Esophagus muscularis mucosa (tissue), 4 donors: ENCODE data around the gene HDAC5. TPM values are rescaled to one million over a fixed set of nuclear protein-coding genes. Genes with fewer than 3 reads are reported as not detected.

Experiments used
- DNase-seq: peaks from one replicate; pipeline ENCODE4 v3.0.0-alpha.2; 2017; ENCODE audit errors: extremely low spot score
- H3K27ac ChIP-seq, 4 donors: fragments of 200-600 bp; sonication (generic); replicated peaks in 1 of 4; 1 replicate in 3 of 4; 2 replicates in 1 of 4; pipeline ENCODE4 v1.5.1; 2016 to 2019; ENCODE audit warnings: mild to moderate bottlenecking in 1 of 4
- H3K27me3 ChIP-seq, 4 donors: fragments of 200-600 bp; sonication (generic); one replicate each; pipeline versions ENCODE4 v1.5.1 to v1.6.0; 2016 to 2019
- H3K36me3 ChIP-seq, 4 donors: fragments of 200-600 bp; sonication (generic); one replicate each; pipeline ENCODE4 v1.5.1; 2016 to 2019
- H3K4me1 ChIP-seq, 4 donors: fragments of 200-600 bp; sonication (generic); one replicate each; pipeline ENCODE4 v1.5.1; 2016 to 2019
- H3K4me3 ChIP-seq, 4 donors: fragments of 200-600 bp; sonication (generic); 1 replicate in 2 of 4; 2 replicates in 2 of 4; pipeline ENCODE4 v1.5.1; 2016 to 2019; ENCODE audit warnings: mild to moderate bottlenecking in 4 of 4, moderate library complexity in 1 of 4
- H3K9me3 ChIP-seq, 4 donors: fragments of 200-600 bp; sonication (generic); 1 replicate in 3 of 4; 2 replicates in 1 of 4; pipeline ENCODE4 v1.5.1; 2016 to 2019
- EP300 ChIP-seq: sonication (generic); formaldehyde crosslinking; IDR thresholded peaks from one replicate; pipeline ENCODE4 v1.6.1; 2017; ENCODE audit warnings: antibody characterized with exemption
- POLR2A ChIP-seq: fragments of 450-650 bp; IDR thresholded peaks from one replicate; pipeline ENCODE4 v1.6.1; 2017; ENCODE audit warnings: antibody characterized with exemption, moderate library complexity, mild to moderate bottlenecking, low read depth
- POLR2AphosphoS5 ChIP-seq, 2 donors: sonication (generic); formaldehyde crosslinking; IDR thresholded peaks; one replicate each; pipeline ENCODE4 v1.6.1; 2017; ENCODE audit warnings: antibody characterized with exemption in 2 of 2
- WGBS: methylation state at CpG from one replicate; pipeline ENCODE4 v1.1.5; 2018; 5-methylcytosine and 5-hydroxymethylcytosine counted together
- intact Hi-C: fragments of 100-400 bp; cut with DNase I; formaldehyde crosslinking; loops from one replicate; pipeline ENCODE4 v1.15.1; 2023
- total RNA-seq, 4 donors: library from RNA; depleted of rRNA; stranded (reverse); fragments of >200 nt; gene quantifications; one replicate each; pipeline versions ENCODE4 v1.1.0 to v1.2.1, GENCODE V29; 2016
- TF ChIP-seq, protein P1 (sequence below), 3 experiments: fragments of 200-600 bp in 2 of 3; fragments of 450-650 bp in 1 of 3; sonication (generic) in 2 of 3; IDR thresholded peaks; one replicate each; pipeline ENCODE4 v1.5.1; 2017 to 2019; ENCODE audit warnings: antibody characterized with exemption in 3 of 3, mild to moderate bottlenecking in 2 of 3, moderate library complexity in 1 of 3

The HDAC5 gene
- total RNA-seq, 4 donors from 2014 or later, result 75.6 to 237 (median 130) TPM

DNA sequence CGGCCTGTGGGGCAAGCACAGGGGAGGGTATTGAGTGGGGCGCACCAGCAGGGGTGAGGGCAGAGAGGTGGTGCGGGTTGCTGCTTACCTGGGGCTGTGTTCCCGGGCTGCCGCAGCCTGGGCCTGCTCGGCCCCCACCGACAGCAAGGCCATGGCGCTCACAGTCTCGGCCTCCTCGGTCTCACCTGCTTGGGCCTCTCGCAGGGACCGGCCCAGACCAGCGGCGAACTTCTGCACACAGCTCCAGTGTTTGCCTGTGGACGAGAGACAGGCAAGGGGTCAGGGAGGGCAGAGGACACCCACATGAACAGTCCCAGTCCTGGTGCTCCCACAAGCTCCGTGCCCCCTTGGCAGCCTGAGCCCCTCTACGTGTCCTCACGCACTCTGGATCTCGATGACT lies 45.0 kb downstream of the HDAC5 start:
- Histone ChIP-seq H3K4me1 (peaks cover 8 to 25% (median 16%) of the 10 kb centered on the region in 4 donors), H3K4me3 (no peak overlapping the region), H3K27me3 (no peaks in the 10 kb centered on the region), H3K36me3 (peaks cover 59 to 100% (median 95%) of the 10 kb centered on the region in 4 donors), H3K27ac (no peak overlapping the region), H3K9me3 (no peaks in the 10 kb centered on the region)
- intact Hi-C loops, result no loop called here
- TF ChIP-seq, protein P1, sequence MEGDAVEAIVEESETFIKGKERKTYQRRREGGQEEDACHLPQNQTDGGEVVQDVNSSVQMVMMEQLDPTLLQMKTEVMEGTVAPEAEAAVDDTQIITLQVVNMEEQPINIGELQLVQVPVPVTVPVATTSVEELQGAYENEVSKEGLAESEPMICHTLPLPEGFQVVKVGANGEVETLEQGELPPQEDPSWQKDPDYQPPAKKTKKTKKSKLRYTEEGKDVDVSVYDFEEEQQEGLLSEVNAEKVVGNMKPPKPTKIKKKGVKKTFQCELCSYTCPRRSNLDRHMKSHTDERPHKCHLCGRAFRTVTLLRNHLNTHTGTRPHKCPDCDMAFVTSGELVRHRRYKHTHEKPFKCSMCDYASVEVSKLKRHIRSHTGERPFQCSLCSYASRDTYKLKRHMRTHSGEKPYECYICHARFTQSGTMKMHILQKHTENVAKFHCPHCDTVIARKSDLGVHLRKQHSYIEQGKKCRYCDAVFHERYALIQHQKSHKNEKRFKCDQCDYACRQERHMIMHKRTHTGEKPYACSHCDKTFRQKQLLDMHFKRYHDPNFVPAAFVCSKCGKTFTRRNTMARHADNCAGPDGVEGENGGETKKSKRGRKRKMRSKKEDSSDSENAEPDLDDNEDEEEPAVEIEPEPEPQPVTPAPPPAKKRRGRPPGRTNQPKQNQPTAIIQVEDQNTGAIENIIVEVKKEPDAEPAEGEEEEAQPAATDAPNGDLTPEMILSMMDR (IDR thresholded peaks at IDR 0.05), result no peak
- no peak for TF ChIP-seq EP300
- no peak for DNase-seq
- 90% methylated on average over 11 of the region's 19 CpGs for WGBS

DNA sequence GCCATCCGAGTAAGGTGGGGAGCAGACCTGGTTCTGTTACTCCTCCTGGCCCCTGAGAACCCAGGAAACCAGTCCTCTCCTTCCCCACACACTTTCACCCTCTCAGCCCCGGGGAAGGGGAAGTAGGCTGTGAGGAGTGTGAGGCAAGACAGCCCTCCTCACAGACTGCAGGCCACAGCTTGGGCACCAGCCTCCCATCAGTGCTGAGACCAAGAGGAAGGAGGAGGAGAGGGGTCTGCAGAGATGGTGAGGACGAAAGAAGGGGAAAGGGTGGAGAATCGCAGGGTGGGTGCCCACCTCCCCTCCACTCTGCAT lies 45.9 kb downstream of the HDAC5 start:
- Histone ChIP-seq H3K27me3 (no peaks in the 10 kb centered on the region), H3K9me3 (no peaks in the 10 kb centered on the region), H3K27ac (peak overlapping the region in 3 of 4 donors; percentile 29 to 52 (median 49)), H3K4me1 (peaks cover 8 to 33% (median 24%) of the 10 kb centered on the region in 4 donors), H3K4me3 (no peak overlapping the region), H3K36me3 (peaks cover 51 to 91% (median 87%) of the 10 kb centered on the region in 4 donors)
- DNase-seq, result no peak
- intact Hi-C loops, result no loop called here
- TF ChIP-seq EP300 (no peak), POLR2A (no peak), POLR2AphosphoS5 (IDR thresholded peaks at IDR 0.05) (no peak)
- TF ChIP-seq, protein P1 (IDR thresholded peaks at IDR 0.05), result no peak
- 69% methylated on average over 4 of the region's 4 CpGs for WGBS

DNA sequence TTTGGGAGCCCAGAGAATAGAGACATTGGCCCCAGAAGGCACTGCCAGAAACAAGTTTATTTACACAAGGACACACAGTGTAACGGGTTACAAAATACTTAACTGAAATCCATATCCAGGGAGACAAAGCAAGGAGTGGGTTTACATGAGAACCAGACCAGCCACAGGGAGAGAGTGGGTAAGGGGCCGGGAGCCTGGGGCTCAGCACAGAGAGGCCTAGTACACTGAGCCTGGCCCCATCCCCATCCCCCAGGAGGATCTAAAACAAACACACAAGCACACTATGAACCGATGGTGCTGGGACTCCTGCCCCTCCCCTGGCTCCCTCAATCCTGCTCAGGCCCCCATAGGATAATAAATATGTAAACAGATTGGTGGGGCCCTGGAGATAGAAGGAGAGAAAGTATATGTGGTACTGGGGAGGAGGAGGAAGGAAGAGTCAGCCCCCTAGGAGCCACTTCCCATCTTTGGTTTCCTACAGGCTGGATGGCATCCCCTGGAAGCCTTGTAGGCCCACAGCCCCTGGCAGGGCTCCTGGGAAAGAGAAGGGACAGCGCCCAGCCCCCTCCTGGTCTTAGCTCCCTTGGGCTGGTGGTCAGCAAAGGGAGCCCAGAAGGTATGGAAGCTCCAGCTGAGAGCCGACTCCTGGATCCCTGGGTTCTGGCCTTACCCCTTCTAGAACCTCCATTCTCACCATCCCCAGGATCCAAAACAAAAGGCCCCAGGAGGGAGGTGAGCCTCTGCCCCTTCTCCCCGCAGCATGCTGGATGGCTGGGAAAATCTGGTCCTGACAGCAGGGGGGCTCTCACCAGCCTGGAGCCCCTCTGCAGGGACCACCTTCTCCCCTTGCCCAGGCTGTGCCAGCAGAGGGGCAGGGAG lies 46.5 kb downstream of the HDAC5 start:
- Histone ChIP-seq H3K4me3 (no peak overlapping the region), H3K9me3 (no peaks in the 10 kb centered on the region), H3K4me1 (peaks cover 12 to 39% (median 30%) of the 10 kb centered on the region in 4 donors), H3K36me3 (peaks cover 45 to 85% (median 81%) of the 10 kb centered on the region in 4 donors), H3K27me3 (no peaks in the 10 kb centered on the region), H3K27ac (peak overlapping the region in 3 of 4 donors; percentile 29 to 52 (median 49))
- TF ChIP-seq POLR2A (no peak), POLR2AphosphoS5 (IDR thresholded peaks at IDR 0.05) (no peak), EP300 (no peak)
- TF ChIP-seq, protein P1 (IDR thresholded peaks at IDR 0.05), result no peak
- 54% methylated on average over 6 of the region's 6 CpGs for WGBS
- intact Hi-C loops, result no loop called here
- DNase-seq, result no peak

DNA sequence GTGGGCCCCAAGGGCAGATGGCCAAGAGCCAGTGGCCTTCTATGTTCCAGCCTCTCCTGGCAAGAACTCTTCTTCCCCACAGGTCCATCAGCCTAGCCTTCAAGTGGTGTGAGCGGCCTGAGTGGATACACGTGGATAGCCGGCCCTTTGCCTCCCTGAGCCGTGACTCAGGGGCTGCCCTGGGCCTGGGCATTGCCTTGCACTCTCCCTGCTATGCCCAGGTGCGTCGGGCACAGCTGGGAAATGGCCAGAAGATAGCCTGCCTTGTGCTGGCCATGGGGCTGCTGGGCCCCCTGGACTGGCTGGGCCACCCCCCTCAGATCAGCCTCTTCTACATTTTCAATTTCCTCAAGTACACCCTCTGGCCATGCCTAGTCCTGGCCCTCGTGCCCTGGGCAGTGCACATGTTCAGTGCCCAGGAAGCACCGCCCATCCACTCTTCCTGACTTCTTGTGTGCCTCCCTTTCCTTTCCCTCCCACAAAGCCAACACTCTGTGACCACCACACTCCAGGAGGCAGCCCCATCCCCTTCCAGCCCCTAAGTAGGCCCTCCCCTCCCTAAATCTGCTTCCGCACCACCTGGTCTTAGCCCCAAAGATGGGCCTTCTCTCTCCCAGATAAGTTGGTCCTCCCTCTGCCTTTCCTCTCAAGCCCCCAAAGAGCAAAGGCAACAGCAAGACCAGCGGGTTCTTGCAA lies 47.7 kb downstream of the HDAC5 start:
- H3K27ac ChIP-seq, result peak overlapping the region in 3 of 4 donors; percentile 10 to 49 (median 42)
- no peaks in the 10 kb centered on the region for H3K9me3 ChIP-seq
- H3K4me1 ChIP-seq, result peaks cover 19 to 51% (median 41%) of the 10 kb centered on the region in 4 donors
- 80% methylated on average over 7 of the region's 10 CpGs for WGBS
- no peak overlapping the region for H3K4me3 ChIP-seq
- peaks cover 44 to 73% (median 71%) of the 10 kb centered on the region in 4 donors for H3K36me3 ChIP-seq
- DNase-seq, result no peak
- intact Hi-C loops, result no loop called here
- H3K27me3 ChIP-seq, result no peaks in the 10 kb centered on the region
- no peak for TF ChIP-seq POLR2AphosphoS5 (IDR thresholded peaks at IDR 0.05)
- no peak for TF ChIP-seq EP300
- TF ChIP-seq, protein P1 (IDR thresholded peaks at IDR 0.05), result no peak
- TF ChIP-seq POLR2A, result no peak
